GM18873 (cell line): ENCODE measurements around the gene PFDN6.
A peak's percentile ranks its signal among the peaks of the same experiment; 100 is the strongest.

Experiments
- ATAC-seq: cut with Tn5 transposase; IDR thresholded peaks from one replicate; pipeline ENCODE4 v1.9.1; 2021; ENCODE audit warnings: mild to moderate bottlenecking, moderate library complexity, moderate number of reproducible peaks; ENCODE audit not compliant: unreplicated experiment, low FRiP score

The PFDN6 gene

DNA sequence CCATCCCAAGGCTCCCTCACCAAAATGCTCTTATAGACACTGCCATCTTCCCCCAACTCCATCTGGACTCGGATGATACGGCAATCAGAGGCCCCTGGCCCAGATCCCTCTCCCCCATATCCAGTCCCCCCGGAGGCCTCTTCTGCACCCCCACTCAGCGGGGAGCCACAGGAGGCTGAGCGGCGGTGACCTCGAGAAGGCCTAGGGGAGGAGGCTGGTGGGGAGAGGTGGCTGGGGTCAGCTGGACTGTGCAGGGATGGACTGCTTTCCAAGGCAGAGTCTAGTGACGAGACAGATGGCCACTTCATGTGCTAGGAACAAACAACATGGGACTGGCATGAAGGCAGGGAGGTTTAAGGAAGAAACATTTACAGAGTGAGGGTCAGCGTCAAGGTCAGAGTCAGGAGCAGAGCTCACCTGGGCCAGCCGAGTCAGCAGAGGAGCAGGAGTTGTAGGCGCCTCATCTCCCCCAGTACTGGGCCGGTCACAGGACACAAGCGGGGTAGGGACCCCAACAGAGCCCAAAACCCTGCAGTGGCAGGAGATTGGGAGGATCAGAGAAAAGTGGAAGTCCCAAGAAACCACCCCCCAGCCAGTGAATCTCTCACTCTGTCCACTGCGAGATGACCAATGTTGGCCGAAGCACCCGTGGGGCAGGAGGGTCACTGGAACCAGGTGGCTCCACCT, 3.7 kb downstream of the PFDN6 start:
- no peak for ATAC-seq

DNA sequence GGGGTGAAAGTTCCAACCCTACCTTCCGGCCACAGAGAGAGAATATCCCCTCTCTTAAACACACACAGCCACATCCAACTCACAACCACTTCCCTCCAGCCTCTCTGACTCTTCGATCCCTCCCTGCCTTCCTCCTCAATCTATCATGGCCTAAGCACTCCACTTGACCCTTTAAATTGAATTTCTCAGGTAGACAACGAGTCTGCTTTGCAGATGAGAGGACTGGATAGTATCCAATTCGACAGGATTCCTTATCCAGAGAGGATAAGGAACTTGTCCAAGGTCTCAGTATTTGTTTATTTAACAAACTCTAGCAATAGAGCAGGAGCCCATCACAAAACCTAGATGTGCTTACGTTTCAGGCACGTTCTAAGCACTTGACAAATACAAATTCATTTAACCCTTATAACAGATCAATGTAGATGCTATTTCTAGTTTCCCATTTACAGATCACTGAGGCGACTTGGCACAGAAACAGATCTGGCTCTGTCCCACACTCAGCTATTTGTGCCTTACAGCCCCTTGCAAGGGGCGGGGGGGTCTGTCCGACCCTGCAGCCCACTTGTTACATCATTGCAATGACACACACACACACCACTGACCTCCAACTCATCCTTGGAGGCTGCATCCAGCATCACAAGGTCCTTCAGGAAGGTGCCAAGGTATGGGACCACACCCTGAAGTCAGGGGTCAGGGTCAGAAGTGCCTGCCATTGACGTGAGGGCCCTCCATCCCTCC, 4.9 kb downstream of the PFDN6 start:
- ATAC-seq = no peak

DNA sequence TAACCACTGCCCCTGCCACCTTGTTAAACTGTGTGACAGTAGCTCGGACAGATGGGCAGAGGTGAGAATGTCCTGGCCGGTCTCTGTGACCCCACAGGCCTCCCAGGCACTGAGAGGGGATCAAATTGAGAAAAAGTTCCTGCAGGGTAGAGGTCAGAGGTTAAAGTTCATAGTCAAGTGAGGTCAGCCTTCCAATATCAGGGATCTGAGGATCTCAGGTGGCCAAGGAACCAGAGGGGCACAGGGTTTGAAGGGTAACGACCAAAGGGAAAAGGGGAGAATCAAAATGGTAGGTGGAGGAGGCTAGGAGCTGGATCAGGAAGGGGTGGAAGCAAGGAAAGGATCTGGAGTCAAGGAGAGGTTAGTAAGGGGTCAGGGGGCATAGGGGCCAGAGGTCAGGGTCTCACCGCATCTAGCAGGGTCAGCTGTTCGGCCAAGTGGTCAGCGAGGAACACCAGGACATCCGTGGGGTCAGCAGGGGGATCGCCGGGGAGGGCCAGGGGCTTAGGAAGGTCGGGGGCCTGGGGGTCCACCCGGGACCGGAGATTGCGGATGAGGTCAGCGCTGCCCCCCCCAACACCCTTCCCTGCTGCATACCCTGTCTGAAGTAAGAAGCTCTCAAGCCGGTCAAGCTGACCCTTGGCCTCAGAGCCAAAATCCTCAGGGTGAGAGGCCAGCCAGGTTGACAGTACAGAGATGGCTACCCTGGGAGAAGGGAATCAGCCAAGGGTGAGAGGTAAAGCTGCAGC, 6.4 kb downstream of the PFDN6 start:
- ATAC-seq = no peak

DNA sequence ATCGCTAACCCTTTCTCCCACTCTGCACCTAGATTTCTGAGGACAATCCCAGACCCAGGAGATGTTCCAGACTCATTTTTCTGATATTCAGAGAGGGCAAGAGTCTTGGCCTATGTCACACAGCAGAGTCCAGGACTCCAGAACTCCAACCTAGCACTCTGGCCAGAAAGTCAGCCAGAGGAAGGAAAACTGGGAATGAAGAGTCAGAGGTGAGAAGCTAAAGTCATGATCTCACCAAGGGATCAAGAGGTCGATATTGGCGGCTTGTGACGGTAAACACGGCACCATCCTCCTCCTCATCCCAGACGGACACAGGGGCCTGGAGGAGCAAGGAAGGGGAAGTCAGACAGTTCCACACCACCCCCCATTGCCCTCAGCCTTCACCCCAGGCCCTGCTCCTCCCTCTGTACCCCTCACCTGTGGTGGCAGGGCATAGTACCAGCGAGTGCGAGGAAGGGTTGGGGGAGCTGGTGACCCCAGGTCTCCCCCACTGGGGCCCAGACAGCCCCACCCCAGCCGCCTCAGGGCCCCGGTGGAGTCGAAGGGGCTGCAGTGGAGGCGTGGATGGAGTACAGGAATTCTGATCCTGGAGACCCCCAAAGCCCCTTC, 7.5 kb downstream of the PFDN6 start:
- no peak for ATAC-seq

DNA sequence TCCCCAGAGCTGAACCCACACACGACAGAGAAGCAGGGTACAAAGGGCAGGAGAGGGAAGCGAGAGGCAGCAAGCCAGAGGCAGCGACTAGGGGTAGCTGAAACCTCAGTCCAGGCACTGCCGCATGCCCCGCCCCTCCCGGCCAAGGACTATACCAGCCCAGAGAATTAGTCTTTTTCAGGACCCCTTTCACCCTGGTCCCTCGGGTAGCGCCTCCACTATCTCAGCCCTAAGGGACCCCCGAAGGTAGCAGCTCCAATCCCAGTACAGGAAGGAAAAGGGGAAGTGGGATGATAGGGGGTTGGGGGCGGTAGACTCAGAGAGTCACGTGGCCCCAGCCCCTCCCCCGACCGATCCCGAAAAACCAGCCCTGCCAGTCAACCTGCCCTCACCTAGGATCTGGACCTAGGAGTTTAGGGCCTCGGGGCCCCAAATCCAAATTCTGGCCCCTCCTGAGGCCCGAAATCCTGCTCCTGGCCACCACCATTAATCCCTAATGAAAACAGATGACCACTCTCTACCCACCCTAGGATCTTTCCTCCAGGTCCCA, 8.1 kb downstream of the PFDN6 start:
- ATAC-seq = no peak

DNA sequence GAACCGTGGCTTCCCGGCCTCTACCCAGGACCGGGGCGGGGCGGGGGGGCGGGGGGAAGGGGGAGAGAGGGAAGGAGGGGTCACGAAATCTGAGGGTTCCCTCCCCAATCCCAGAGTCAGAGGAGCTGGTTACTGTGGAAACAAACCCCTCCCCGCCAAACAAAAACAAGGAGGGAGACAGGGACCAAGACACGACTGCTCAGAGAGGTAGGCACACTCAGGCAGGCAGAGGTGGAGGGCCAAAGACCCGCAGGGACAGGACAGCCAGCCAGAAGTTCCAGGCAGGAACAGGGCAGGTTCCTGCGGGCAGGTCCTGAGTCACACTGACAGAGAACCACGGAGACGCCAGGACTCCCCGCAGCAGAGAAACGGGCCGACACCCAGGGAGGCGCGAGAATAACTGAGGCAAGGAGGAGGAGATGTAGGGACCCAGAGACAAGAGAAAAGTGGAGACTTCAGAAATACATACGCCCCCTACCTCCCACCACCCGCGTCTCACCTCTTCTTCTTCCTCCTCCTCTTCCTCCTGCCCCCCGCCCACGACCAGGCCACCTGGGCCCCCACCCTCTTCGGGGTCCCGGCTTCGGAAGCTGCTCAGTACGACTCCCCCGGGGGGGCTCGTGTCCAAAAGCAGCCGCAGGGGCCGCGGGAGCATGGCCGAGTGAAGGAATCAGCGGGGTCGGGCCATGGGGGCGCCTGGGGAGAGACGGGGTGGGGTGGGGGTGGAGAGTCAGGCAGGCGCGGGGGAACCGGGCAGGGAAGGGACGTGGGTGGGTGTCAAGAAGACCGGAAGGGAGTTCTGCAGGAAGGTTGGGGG, 8.8 kb downstream of the PFDN6 start:
- no peak for ATAC-seq

DNA sequence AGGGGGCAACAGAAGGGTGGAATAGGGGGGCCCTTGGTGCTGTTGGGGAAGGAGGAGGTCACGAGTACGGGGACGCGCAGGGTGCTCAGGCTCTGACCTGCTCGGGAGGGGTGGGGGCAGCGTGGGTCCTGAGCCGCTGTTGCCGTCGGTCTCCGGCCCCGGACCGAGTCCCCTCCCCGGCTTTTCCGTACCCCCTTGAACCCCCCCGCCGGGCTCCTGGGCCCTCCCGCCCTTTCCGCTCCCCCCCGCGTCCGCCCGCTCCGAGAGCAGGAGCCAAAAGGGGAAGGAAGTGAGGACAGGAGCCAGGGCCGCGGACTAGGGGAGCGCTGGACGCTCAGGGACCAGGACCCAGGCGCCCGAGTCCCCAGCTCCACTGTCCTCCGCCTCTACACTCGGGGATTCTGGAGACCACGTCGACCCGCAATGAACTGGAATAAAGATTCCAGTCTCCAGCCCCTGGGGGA, 9.4 kb downstream of the PFDN6 start, which contains the start of gene RGL2:
Gene RGL2 (minus strand): TSS at position 170 of the 464 bp plus-strand sequence. CDS start 332 bp downstream, outside the sequence.
- ATAC-seq = peak; percentile 14

DNA sequence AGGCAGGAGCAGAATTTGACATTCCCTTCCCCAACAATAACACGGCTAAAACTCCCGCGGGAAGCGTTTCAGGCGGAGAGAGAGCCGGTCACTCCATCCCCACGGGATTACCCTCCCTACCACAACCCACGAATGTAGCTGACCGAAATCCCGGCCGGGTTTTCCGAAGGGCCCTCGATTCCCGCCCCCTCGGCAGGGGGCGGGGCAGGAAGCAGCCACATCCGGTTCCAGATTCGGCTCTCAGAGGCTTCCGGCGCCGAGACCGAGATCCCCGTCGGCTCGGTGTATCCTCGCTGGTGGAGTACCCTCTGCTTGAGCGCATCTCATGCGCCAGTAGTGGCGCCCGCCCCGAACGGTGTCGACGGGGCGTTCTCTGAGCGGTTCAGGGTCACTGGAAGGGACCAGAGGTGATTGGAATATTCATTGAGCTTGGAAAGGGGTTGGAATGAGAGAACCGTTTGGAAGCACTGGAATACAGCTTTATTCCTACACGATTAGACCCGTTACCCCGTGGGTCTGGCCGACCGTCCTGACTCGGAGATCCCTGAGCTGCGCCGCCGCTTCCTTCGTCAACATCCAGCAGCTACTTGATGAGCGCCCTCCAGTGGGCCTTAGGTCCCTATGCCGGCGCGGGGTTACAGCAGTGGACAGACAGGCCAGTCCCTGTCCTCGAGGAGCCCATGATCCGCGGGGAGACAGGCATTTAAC, 10.0 kb downstream of the PFDN6 start:
- ATAC-seq = peak; percentile 67

DNA sequence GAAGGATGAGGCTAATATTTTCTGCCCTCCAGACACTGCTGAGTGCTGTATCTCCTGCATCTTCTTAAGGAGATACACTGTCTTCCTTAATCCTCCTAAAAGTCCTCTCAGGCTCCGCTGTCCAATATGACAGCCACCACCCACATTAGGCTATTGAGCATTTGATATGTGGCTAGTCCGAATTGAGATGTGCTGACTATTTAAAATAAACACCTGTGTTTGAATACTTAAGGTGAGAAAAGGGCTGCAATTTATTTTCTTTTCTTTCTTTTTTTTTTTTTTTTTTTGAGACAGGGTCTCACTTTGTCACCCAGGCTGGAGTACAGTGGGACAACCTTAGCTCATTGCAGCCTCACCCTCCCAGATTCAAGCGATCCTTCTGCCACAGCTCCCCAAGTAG, 12.5 kb downstream of the PFDN6 start:
- no peak for ATAC-seq

DNA sequence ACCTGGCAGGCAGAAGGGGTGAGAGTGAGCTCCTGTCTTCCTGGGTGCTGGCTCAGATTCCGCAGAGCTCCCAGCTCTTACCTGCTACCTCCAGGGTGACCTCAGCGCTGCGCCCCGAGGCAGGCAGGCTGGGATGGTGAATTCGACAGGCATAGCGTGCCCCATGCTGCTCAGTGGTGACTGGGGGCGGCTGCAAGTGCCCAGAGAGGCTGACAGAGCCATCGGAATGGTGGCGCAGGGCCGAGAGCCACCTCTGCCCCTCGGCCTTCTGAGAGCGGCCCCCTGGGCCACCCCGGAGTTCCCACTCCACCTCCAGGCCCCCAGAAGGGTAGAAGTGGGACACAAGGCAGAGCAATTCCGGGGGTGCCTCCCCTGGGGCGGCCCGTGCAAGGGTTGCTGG, 14.8 kb downstream of the PFDN6 start:
- no peak for ATAC-seq

DNA sequence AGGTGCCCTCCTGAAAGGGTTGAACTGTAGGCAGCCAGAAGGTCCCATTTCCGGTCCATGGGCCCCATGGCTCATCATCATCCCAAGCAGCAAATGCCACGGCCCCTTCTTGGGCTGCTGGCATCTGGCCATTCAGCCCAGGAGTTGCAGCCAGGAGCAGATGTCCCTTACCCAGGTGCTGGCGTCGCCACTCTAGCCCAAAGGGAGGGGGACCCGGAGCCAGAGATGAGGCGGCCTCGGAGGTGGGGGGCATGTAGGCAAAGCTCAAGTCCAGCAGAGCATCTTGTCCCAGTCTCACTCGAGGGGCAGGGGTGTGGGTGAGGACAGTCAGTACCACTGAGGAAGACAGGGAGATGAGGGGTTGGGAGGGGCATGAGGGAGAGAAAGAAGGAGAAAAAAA, 15.7 kb downstream of the PFDN6 start:
- no peak for ATAC-seq

DNA sequence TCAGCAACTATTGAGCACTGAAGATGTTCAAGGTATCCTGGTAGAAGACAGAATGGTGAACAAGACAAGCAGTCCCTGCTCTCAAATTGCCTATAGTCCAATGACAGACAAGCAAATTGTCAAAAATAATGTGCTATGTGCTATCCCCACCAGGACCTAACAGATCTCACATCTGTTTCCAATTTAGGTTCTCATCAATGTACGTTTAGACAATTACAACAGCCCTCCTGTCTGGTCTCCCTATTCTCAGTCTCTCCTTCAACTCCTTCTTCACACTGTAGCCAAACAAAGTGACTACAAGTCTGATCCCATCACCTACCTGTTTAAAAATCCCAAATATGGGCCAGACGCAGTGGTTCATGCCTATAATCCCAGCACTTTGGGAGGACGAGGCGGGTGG, 17.0 kb downstream of the PFDN6 start:
- no peak for ATAC-seq

DNA sequence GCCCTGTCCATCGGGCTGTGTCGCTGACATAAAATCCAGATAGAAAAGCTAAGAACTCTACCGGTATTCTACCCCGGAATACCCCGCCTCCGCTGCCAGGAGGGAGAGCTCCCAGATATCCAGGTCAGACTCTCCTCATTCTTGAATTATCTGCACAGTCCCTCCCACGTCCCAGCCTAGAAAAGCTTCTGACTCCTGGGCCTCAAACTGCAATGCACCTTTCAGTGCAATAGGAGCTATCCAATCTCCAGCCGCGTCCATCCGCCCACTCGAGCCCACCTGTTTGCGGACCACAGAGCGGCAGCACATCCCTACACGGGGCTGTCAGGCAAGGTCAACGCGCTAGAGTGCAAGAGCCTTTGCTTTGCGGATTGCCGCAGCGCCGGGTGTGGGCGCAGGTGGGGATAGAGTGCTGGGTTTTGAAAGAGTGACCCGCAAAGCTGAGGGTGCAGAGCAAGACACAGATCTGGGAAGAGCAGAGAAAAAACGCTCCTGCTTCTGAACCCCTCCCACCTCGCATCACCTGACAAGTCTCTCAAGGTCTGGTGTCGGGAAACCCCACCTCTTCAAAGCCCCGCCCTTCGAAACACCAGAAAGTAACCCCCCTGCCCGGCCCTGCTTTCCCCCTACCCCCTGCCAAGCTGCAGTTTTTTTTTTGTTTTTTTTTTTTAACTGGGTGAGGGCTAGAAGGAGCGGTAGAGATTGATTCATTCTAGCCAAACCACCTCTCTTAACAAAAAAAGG, 23.1 kb downstream of the PFDN6 start:
- ATAC-seq = no peak

DNA sequence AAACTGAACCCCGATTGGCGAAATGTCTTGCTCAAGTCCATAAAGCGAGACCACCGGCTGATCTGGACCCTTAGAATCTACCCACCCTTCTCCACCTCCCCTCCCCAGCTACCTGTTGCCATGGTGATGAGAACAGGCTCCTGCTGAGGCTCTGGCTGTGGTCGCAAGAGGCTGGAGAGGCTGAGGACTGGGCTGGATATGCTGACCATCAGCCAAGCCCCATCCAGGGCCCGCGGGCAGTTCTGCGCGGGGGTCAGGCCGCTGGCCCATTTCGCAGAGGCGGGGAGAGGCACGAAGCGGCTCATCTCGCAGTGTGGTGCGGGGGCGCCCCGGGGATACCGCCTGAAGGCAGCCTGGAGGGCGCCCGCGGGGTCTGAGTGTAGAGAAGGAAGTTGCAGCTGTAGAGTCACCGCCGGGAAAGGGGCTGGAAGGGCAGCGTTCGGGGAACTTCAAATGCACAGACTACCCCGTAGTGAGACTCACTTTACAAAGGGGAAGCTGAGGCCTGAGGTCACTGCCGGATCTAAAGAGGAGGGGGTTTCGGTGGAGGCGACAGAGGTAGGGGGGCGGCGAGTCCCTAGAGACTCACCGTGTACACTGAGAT, 23.8 kb downstream of the PFDN6 start:
- ATAC-seq = no peak

DNA sequence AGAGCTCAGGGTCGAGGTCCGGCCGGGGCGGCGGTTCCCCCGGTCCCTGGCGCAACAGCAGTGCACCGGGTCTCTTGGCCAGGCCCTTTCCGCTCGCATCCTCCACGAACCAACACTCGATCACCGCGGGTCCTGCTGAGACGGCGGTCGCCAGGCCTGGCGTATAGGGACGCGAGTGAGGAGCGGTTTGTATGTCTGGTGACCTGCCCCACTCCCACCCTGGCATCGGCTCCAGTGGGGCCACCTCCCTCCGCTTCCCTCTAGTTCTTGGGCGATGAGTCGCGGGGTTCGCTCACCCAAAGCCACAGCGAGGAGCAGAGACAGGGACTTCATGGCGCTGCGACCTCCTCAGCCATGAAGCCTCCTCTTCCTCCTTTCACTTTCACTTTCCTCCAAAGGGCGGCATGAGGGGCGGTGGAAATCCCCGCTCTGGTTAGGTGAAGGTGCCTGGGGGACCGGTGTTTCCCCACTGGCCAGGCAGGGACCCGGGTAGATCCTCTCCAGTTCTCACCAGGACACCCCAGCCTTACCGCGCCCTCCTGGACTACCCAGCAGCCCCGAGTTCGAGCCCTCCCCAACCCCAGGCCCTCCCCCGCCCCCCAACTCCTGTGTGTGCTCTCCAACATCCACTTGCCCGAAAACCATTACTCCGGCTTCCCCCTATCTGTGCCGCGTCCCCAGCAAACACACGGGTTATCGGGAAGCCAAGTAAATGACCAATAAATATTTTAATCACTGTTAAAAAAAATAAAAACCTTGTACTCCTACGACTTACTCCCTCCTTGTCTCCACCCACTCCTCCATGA, 24.5 kb downstream of the PFDN6 start, which contains the start of gene TAPBP:
Gene TAPBP (minus strand): TSS at position 370 of the 806 bp plus-strand sequence. CDS start 37 bp downstream, at position 333.
- ATAC-seq = no peak

DNA sequence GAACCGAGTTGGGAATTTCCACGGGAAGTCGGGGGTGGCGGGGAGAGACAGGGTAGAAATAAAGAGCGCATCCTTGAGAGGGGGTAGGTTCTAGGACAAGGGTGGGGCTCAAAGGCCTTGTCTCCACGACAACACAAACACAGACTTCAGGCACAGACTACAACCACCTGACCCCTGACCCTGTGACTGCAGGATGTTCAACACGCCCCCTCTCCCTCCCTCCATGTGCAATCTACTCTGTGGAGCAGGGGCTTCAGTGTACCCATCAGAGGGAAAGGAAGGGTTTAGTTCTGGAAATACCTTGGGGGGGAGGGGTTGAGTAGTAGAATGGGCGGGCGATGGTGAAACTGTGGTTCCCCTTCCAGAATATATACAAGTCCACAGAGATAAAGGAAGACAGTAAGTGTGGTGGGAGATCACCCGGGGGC, 25.1 kb downstream of the PFDN6 start:
- no peak for ATAC-seq
